ENCODE results near the gene FGFR1OP2.

Gene FGFR1OP2

GRCh38 chr12:27005495-27005894, 67.2 kb downstream of the FGFR1OP2 start:
- DNase-seq: no peak

- no peak for DNase-seq
Observed at GRCh38 chr12:27006797-27007467, 68.7 kb downstream of the FGFR1OP2 start.

- no peak for DNase-seq
Observed at GRCh38 chr12:27008081-27008480, 69.8 kb downstream of the FGFR1OP2 start.

- no peak for DNase-seq
Observed at GRCh38 chr12:27009881-27010301, 71.6 kb downstream of the FGFR1OP2 start.

GRCh38 chr12:27012239-27012981, 74.1 kb downstream of the FGFR1OP2 start:
- DNase-seq: peak; percentile 25

- no peak for DNase-seq
Observed at GRCh38 chr12:27012982-27013255, 74.6 kb downstream of the FGFR1OP2 start.

- DNase-seq: peak; percentile 60
Observed at GRCh38 chr12:27013611-27014084, 75.4 kb downstream of the FGFR1OP2 start.

GRCh38 chr12:27014085-27014858, 76.0 kb downstream of the FGFR1OP2 start, which contains the start of gene TM7SF3:
TSS of gene TM7SF3 (minus strand) at chr12:27014384. CDS start at chr12:27014168, 216 bp downstream.
- peak; percentile 92 for DNase-seq

- no peak for DNase-seq
Observed at GRCh38 chr12:27014859-27015729, 76.8 kb downstream of the FGFR1OP2 start.

GRCh38 chr12:27015730-27016076, 77.4 kb downstream of the FGFR1OP2 start:
- DNase-seq: peak; percentile 68
